Esophagus squamous epithelium (tissue), 5 donors: Measurements from ENCODE around the gene ZNF398. TPM values are rescaled to one million over a fixed set of nuclear protein-coding genes. Genes with fewer than 3 reads are reported as not detected.

ENCODE experiments used
- DNase-seq: peaks from one replicate; lab custom pipeline; 2025; lab: John Stamatoyannopoulos, UW
- H3K27ac ChIP-seq, 4 donors: fragments of 200-600 bp; sonication (generic); one replicate each; pipeline ENCODE4 v1.5.1; 2016 to 2019; ENCODE audit warnings: mild to moderate bottlenecking in 1 of 4
- H3K27me3 ChIP-seq, 4 donors: fragments of 200-600 bp; sonication (generic); 1 replicate in 3 of 4; 2 replicates in 1 of 4; pipeline versions ENCODE4 v1.5.1 to v1.6.0; 2017 to 2021; ENCODE audit warnings: antibody characterized with exemption in 1 of 4
- H3K36me3 ChIP-seq, 3 donors: fragments of 200-600 bp; sonication (generic); one replicate each; pipeline ENCODE4 v1.5.1; 2016 to 2019
- H3K4me1 ChIP-seq, 3 donors: fragments of 200-600 bp; sonication (generic); one replicate each; pipeline ENCODE4 v1.5.1; 2017 to 2019
- H3K4me3 ChIP-seq, 4 donors: fragments of 200-600 bp; sonication (generic); 1 replicate in 3 of 4; 2 replicates in 1 of 4; pipeline ENCODE4 v1.5.1; 2016 to 2019; ENCODE audit warnings: mild to moderate bottlenecking in 2 of 4, moderate library complexity in 1 of 4
- H3K9me3 ChIP-seq, 3 donors: fragments of 200-600 bp; sonication (generic); one replicate each; pipeline ENCODE4 v1.5.1; 2016 to 2019
- CTCF ChIP-seq, 6 experiments: fragments of 450-650 bp in 4 of 6; fragments of 200-600 bp in 2 of 6; sonication (generic) in 2 of 6; IDR thresholded peaks; one replicate each; pipeline ENCODE4 v1.5.1; 2016 to 2019; ENCODE audit warnings: antibody characterized with exemption in 6 of 6, mild to moderate bottlenecking in 4 of 6, moderate library complexity in 4 of 6
- POLR2A ChIP-seq, 4 donors: fragments of 450-650 bp; IDR thresholded peaks; one replicate each; pipeline ENCODE4 v1.6.1; 2017; ENCODE audit warnings: antibody characterized with exemption in 4 of 4, mild to moderate bottlenecking in 4 of 4, moderate library complexity in 3 of 4
- WGBS, 2 donors: methylation state at CpG; one replicate each; pipeline ENCODE4 v1.1.5; 2018; 5-methylcytosine and 5-hydroxymethylcytosine counted together
- intact Hi-C: fragments of 100-400 bp; cut with DNase I; formaldehyde crosslinking; loops from one replicate; pipeline ENCODE4 v1.15.0; 2022
- total RNA-seq, 4 donors: library from RNA; depleted of rRNA; stranded (reverse); fragments of >200 nt; gene quantifications; one replicate each; pipeline ENCODE4 v1.1.0, GENCODE V29; 2016
- donor health status: DM: yes; HTN: yes; CAD: no.

ZNF398 gene
- 10 to 100 TPM in 3 of 4 donors, 1 to 10 TPM in 1; 8.9 to 20.8 (median 12.6) TPM for total RNA-seq

GRCh38 chr7:149147072-149147751 is at the start of gene ZNF398:
ZNF398 (plus strand) TSS chr7:149147453; CDS start chr7:149147743, 290 bp downstream.
- intact Hi-C loops: no loop called here
- peaks cover 16 to 69% (median 28%) of the 10 kb centered on the region in 3 donors for H3K4me1 ChIP-seq
- WGBS, 2 donors: 0 to 1% methylated on average over 8 to 9 of the region's 79 CpGs
- H3K4me3 ChIP-seq: peak within 1 kb of the TSS; percentile 82 to 99 (median 90)
- no peaks in the 10 kb centered on the region for H3K27me3 ChIP-seq
- no peaks in the 10 kb centered on the region for H3K36me3 ChIP-seq
- H3K27ac ChIP-seq: peak within 1 kb of the TSS; percentile 89 to 97 (median 93)
- peak; percentile 35 for DNase-seq
- TF ChIP-seq POLR2A (IDR thresholded peaks at IDR 0.05): peak in 2 of 4 donors; percentile 60 to 64
- TF ChIP-seq CTCF (IDR thresholded peaks at IDR 0.05): peak; percentile 35 to 89 (median 74)
- H3K9me3 ChIP-seq: no peaks in the 10 kb centered on the region

- Histone ChIP-seq H3K9me3 (no peaks in the 10 kb centered on the region), H3K36me3 (peaks cover 0 to 12% (median 0%) of the 10 kb centered on the region in 3 donors), H3K27ac (no peak overlapping the region), H3K27me3 (no peaks in the 10 kb centered on the region), H3K4me3 (no peak overlapping the region), H3K4me1 (no peaks in the 10 kb centered on the region)
- DNase-seq: no peak
- TF ChIP-seq CTCF (IDR thresholded peaks at IDR 0.05) (no peak), POLR2A (IDR thresholded peaks at IDR 0.05) (no peak)
- 73 to 82% methylated on average over 6 of the region's 6 CpGs for WGBS, 2 donors
- intact Hi-C loops: no loop called here
These were observed 48.2 kb upstream of the ZNF398 start for GRCh38 chr7:149099058-149099457.

GRCh38 chr7:149100821-149101220 is 46.4 kb upstream of the ZNF398 start:
- no peaks in the 10 kb centered on the region for H3K4me1 ChIP-seq
- no peak for TF ChIP-seq CTCF (IDR thresholded peaks at IDR 0.05)
- no peak for TF ChIP-seq POLR2A (IDR thresholded peaks at IDR 0.05)
- no peak for DNase-seq
- H3K9me3 ChIP-seq: no peaks in the 10 kb centered on the region
- intact Hi-C loops: no loop called here
- no peak overlapping the region for H3K4me3 ChIP-seq
- H3K36me3 ChIP-seq: peaks cover 0 to 28% (median 0%) of the 10 kb centered on the region in 3 donors
- 79 to 84% methylated on average over 2 of the region's 2 CpGs for WGBS, 2 donors
- H3K27me3 ChIP-seq: no peaks in the 10 kb centered on the region
- H3K27ac ChIP-seq: no peak overlapping the region

GRCh38 chr7:149102666-149103065 is 44.6 kb upstream of the ZNF398 start:
- Histone ChIP-seq H3K4me1 (no peaks in the 10 kb centered on the region), H3K9me3 (no peaks in the 10 kb centered on the region), H3K27me3 (no peaks in the 10 kb centered on the region), H3K36me3 (peaks cover 0 to 28% (median 0%) of the 10 kb centered on the region in 3 donors), H3K27ac (no peak overlapping the region), H3K4me3 (no peak overlapping the region)
- whole genome bisulfite sequencing, 2 donors: 57 to 69% methylated on average over 1 of the region's 1 CpG
- intact Hi-C loops: no loop called here
- TF ChIP-seq CTCF (IDR thresholded peaks at IDR 0.05) (no peak), POLR2A (IDR thresholded peaks at IDR 0.05) (no peak)
- no peak for DNase-seq

- no peaks in the 10 kb centered on the region for H3K27me3 ChIP-seq
- no peak overlapping the region for H3K27ac ChIP-seq
- no peak for TF ChIP-seq CTCF (IDR thresholded peaks at IDR 0.05)
- no peak for TF ChIP-seq POLR2A (IDR thresholded peaks at IDR 0.05)
- 95 to 96% methylated on average over 6 to 7 of the region's 9 CpGs for WGBS, 2 donors
- no peak for DNase-seq
- no peaks in the 10 kb centered on the region for H3K4me1 ChIP-seq
- H3K9me3 ChIP-seq: no peaks in the 10 kb centered on the region
- H3K36me3 ChIP-seq: peaks cover 0 to 28% (median 0%) of the 10 kb centered on the region in 3 donors
- H3K4me3 ChIP-seq: no peak overlapping the region
- intact Hi-C loops: no loop called here
These were observed 43.8 kb upstream of the ZNF398 start for GRCh38 chr7:149103424-149103823.
